Lower leg skin (tissue), 3 donors: ENCODE measurements around the gene PODXL2.

Source experiments
- CTCF ChIP-seq, 3 donors: fragments of 450-650 bp; IDR thresholded peaks; one replicate each; pipeline ENCODE4 v1.5.1; 2016; ENCODE audit warnings: antibody characterized with exemption in 3 of 3, mild to moderate bottlenecking in 3 of 3, moderate library complexity in 2 of 3
- POLR2A ChIP-seq, 2 donors: fragments of 450-650 bp; IDR thresholded peaks; one replicate each; pipeline ENCODE4 v1.6.1; 2016 to 2017; ENCODE audit warnings: antibody characterized with exemption in 2 of 2, mild to moderate bottlenecking in 1 of 2, moderate library complexity in 1 of 2

- TF ChIP-seq CTCF (IDR thresholded peaks at IDR 0.05) (no peak), POLR2A (IDR thresholded peaks at IDR 0.05) (no peak)
Measured at GRCh38 chr3:127645371-127646015, 16.5 kb downstream of the PODXL2 start.
